HG02678 (cell line): ENCODE results near the gene GPC5.
"Not testable (repeated sequence)": the region's sequence is repeated elsewhere in the genome, so short reads cannot be mapped to it uniquely, and the experiment has no call there.

Experiments
- ATAC-seq: cut with Tn5 transposase; IDR thresholded peaks from one replicate; pipeline ENCODE4 v1.9.1; 2021; ENCODE audit warnings: mild to moderate bottlenecking, moderate library complexity; ENCODE audit not compliant: unreplicated experiment

Gene GPC5

GRCh38 chr13:91644806-91645205 is 246.4 kb downstream of the GPC5 start:
- no peak for ATAC-seq

GRCh38 chr13:91647361-91647990 is 249.1 kb downstream of the GPC5 start:
- no peak for ATAC-seq

- no peak for ATAC-seq
Measured at GRCh38 chr13:91648012-91648411, 249.6 kb downstream of the GPC5 start.

GRCh38 chr13:91649456-91649855 is 251.0 kb downstream of the GPC5 start:
- no peak for ATAC-seq

GRCh38 chr13:91652404-91653301 is 254.2 kb downstream of the GPC5 start:
- no peak for ATAC-seq

GRCh38 chr13:91655731-91656130 is 257.3 kb downstream of the GPC5 start:
- ATAC-seq: no peak

- ATAC-seq: no peak
Measured at GRCh38 chr13:91657283-91657682, 258.9 kb downstream of the GPC5 start.

- no peak for ATAC-seq
Measured at GRCh38 chr13:91659256-91660075, 261.0 kb downstream of the GPC5 start.

- no peak for ATAC-seq
Measured at GRCh38 chr13:91660076-91660415, 261.6 kb downstream of the GPC5 start.

- ATAC-seq: no peak
Measured at GRCh38 chr13:91661692-91662490, 263.5 kb downstream of the GPC5 start.

GRCh38 chr13:91664039-91664438 is 265.6 kb downstream of the GPC5 start:
- ATAC-seq: no peak

- no peak for ATAC-seq
Measured at GRCh38 chr13:91667486-91667885, 269.1 kb downstream of the GPC5 start.

GRCh38 chr13:91668866-91669495 is 270.6 kb downstream of the GPC5 start:
- ATAC-seq: no peak

- ATAC-seq: not testable (repeated sequence)
Measured at GRCh38 chr13:91674347-91674746, 275.9 kb downstream of the GPC5 start.

- no peak for ATAC-seq
Measured at GRCh38 chr13:91684746-91685145, 286.3 kb downstream of the GPC5 start.

GRCh38 chr13:91690944-91691343 is 292.5 kb downstream of the GPC5 start:
- no peak for ATAC-seq

- ATAC-seq: no peak
Measured at GRCh38 chr13:91693466-91693865, 295.0 kb downstream of the GPC5 start.

- no peak for ATAC-seq
Measured at GRCh38 chr13:91698308-91698707, 299.9 kb downstream of the GPC5 start.

- no peak for ATAC-seq
Measured at GRCh38 chr13:91698767-91699166, 300.3 kb downstream of the GPC5 start.

GRCh38 chr13:91699863-91700262 is 301.4 kb downstream of the GPC5 start:
- ATAC-seq: no peak
